GM21447 (cell line): ENCODE results near the gene SLCO2A1.
"Not testable (repeated sequence)": the region's sequence is repeated elsewhere in the genome, so short reads cannot be mapped to it uniquely, and the experiment has no call there.

ENCODE experiments used
- ATAC-seq: cut with Tn5 transposase; IDR thresholded peaks from one replicate; pipeline ENCODE4 v1.9.1; 2021; ENCODE audit not compliant: unreplicated experiment

Gene SLCO2A1

GRCh38 chr3:134029734-134030378 lies at the start of gene SLCO2A1:
Gene SLCO2A1 (minus strand): TSS chr3:134029925. CDS start chr3:134029802, 123 bp downstream.
- no peak for ATAC-seq

- no peak for ATAC-seq
These were observed 49.4 kb upstream of the SLCO2A1 start for GRCh38 chr3:134079111-134079547.

DNA sequence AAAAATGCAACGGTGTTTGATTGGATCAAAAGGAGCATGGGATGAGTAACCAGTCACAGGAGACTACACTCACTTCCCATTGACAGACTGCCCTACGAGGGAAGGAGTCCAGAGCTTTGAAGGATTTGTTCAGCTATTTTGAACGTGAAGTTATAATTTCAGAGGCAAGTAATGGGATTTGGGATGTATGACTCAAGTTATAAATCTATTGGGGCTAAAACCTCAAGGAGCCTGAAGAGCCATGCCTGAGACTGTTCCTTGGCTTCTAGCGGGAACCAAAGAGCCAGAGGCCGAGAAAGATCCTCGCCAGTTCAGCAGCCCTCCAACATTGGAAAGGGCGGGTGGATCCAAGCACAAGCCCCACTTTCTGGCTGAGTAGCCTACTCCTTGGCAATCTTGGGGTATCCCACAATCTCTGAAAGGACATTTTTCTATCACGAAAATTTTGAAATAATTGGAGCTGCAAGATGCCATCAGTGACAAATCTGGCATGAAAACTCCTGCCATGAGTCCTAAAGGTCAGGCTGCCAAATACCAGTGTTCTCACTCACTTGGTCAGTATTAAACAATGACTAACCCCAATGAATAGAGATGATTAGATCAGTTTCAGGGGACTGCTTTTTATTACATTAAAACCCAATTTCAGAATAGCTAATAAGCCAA lies 48.6 kb upstream of the SLCO2A1 start:
- no peak for ATAC-seq

DNA sequence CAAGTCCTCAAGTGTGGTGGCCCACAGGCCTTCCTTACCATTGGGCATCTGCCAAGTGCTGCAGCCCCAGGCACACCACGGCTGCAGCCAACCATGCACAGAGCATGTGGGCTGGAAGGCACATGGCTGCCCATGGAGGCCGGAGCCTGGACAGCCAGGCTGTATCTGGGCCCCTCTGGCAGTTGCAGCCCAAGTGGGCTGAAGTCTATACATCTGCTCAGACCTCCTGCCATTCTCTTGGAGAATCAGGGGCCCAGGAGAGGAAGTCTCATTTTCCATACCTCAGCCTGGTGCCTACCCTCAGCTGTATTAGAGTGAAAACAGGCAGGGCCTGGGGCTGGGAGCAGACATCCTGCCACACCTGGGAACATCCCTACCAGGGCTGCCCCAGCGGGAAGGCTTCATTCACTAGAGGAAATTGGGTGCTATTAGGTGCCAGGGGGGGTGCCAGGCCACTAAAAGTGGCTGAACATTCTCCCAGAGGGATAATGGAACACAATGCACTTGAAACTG lies 48.0 kb upstream of the SLCO2A1 start:
- no peak for ATAC-seq

DNA sequence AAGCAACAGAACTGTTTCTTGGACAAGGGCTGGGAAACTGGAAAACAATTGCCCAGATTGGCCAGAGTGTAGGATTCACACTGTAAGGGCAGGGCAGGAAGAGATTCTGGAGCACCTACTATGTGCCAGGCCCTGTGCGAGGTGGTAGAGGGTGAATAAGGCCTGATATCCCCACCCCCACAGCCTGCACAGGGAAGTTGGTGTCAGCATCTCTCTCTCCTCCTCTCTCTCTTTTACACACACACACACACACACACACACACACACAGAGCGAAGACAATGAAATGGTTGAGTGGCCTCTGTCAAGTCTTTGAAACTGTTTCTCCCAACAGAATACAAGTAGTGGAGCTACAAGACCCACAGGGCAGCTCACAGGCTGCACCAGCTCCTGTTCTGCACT lies 47.1 kb upstream of the SLCO2A1 start:
- ATAC-seq, result no peak

GRCh38 chr3:134075846-134076245 lies 46.1 kb upstream of the SLCO2A1 start:
- no peak for ATAC-seq

DNA sequence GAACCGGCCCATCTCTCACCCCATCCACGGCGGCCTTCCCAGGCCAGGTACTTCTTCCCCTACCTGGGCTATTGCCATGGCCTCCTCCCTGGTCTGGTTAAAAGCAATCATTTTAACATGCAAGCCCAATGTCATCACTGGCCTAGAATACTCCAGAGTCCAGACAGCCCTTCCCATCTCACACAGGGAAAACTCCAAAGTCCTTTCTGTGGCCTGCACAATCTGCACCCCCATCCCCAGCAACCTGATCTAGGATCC lies 45.8 kb upstream of the SLCO2A1 start:
- no peak for ATAC-seq

DNA sequence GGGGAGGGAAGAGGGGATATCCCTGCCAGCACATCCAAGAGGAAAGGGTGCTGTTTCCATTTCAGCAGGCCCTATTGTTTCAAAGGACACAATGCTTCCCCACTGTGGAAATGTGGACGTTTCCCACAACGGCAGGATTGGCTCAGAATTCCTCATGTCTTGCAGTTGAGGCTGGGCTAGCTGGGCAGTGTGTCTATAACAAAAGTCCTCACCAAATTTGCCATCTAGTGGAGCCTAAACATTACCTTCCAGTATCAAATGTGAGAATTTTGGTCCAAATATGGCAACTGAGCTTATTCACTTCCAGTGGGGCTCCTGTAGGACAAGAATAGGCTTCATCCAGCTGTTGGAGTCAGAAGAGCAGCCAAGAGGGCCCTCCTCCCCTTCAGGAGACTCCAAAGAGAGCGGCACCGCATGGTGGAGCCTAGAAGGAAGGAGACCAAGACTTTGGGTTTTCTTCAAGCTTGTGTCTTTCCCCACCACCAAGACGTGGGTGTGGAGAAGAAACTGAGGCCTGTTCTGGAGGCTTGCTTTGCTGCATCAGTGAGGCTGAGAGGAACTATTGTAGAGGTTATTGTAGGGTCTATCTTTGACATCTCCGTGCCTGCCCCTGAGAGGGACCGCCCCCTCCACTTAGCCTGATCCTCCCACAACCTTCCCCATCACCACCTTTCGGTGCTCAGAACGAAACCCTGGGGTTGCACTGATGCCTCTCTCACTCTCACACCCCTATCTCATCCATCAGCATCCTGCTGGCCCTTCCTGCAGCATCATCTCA lies 45.3 kb upstream of the SLCO2A1 start:
- ATAC-seq, result no peak

DNA sequence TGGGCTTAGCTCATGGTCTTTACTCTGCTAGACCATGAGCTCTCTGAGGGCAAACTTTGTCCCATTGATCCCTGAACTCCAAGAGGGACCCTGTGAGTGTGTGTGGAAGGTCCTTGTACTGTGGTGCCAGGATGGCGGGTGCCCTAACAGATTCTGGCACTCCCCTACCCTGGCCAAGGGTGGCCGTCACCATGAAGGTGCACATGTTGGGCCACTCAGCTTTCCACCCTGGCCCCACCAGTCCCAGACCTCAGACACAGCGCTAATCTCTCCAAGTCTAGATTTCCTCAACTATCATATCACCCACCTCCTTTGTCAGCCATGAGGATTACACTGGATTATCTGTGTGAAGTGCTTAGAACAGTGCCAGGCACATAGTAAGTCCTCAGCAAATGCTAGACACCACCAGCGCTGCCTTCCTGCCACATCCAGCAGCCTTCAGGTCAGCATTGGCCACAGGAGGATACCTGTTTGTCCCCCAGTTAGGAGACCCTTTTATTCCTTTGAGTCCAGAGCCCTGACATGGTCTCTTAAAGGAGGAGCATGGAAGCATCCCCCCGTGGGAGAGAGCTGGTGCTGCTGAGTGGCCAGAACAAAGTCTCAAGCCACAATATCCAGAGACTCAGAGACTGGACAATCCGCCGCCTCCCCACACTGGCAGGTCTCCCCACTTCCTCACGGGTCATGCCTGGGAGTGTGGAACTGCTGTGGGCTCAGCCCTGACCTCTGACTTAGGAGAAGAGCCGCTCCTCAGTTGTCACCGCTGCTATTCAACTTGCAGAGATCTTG lies 44.5 kb upstream of the SLCO2A1 start:
- no peak for ATAC-seq

GRCh38 chr3:134073583-134073945 lies 43.8 kb upstream of the SLCO2A1 start:
- no peak for ATAC-seq

GRCh38 chr3:134072881-134073582 lies 43.3 kb upstream of the SLCO2A1 start:
- ATAC-seq, result no peak

DNA sequence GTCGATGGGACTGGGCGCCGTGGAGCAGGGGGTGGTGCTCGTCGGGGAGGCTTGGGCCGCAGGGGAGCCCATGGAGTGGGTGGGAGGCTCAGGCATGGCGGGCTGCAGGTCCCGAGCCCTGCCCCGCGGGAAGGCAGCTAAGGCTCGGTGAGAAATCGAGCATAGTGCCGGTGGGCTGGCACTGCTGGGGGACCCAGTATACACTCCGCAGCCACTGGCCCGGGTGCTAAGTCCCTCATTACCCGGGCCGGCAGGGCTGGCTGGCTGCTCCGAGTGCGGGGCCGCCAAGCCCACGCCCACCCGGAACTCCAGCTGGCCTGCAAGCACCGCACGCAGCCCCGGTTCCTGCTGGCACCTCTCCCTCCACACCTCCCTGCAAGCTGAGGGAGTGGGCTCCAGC lies 40.6 kb upstream of the SLCO2A1 start:
- not testable (repeated sequence) for ATAC-seq

DNA sequence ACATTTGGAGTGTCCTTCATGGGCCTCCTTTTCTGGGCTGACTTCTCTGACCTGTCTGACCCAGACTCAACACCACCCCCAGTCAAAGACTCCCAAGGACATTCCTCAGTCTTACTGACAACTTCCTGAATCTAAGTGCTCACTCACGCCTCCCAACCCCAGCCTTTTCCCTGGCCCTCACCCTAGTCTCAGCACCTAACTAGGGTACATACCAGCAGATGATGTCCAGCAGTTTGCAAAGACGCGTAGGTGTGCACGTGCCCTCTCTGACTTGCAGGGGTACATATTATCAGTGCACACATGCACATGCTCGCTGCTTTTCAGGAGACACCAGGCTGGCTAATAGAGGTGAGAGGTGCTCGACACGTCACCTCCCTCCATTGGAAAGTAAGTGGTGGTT lies 38.7 kb upstream of the SLCO2A1 start:
- no peak for ATAC-seq

DNA sequence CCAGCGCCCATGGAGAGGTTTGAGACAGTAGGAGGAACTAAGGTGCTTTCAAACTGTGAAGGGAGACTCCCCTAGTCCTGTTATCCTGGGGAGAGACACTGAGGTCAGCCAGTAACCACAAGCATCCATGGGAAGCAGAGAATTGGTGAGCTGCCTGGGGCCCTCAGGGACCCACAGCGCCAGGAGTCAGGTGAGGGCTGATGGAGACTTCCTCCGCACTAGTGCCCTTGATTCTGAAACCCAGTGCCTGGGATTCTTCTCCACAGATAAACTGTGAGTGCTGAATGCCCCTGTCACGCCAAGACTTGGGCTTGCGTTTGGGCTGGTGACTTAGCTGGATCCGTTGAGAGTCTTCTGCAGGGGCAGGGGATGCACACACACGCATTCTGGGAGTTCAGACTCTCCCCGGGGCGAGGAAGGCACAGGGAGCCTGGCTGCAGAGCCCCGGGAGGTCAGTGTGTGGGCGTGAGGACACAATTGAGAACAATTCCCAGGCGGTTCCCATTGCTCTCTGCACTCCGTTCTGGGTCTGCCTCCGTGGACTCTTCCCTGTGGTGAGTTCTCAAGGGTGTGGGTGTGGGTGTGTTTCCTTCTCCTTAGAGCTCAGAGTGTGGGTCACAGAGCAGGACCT lies 37.9 kb upstream of the SLCO2A1 start:
- ATAC-seq, result no peak

- ATAC-seq, result no peak
These were observed 37.2 kb upstream of the SLCO2A1 start for GRCh38 chr3:134066651-134067530.

GRCh38 chr3:134066158-134066541 lies 36.4 kb upstream of the SLCO2A1 start:
- ATAC-seq, result no peak

DNA sequence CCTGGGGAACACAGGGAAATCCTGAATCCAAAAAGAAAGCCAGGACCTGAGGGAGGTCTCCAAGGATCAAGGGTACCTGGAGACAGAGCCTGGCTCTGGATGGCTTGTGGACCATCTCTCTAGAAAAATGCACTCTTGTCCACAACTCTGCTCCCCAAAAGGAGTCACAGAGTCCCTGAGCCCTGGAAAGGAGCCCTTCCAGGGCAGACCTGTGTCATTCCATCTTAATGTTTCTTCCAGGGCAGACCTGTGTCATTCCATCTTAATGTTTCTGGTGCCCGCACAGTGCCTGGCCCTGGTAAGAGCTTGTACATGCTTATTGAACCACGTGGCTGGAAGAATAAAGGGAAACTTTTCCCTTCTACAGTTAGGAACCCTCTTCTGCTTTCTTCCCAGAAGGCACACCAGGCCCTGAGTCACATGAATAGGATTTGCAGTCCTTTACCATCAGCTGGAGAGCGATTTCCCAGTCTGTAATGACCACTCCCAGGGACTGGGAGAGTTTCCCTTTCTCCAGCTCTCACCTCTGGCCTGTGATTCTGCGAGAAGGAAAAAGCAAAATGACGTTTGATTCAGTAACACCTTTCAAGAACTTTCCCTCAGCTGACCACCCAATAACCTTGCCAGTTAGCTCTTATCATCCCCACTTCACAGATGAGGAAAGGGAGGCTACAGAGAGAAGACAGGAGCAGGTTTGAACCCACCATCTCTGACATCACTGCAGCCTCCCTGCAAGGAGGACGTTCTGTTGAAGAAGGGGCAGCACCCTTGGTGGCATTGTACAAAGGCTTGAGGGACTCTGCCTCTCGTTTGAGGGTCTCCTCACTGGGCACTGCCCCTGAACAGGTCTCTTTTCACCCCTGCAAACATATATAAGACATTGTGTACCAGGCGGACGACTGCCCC lies 35.8 kb upstream of the SLCO2A1 start:
- ATAC-seq, result no peak

DNA sequence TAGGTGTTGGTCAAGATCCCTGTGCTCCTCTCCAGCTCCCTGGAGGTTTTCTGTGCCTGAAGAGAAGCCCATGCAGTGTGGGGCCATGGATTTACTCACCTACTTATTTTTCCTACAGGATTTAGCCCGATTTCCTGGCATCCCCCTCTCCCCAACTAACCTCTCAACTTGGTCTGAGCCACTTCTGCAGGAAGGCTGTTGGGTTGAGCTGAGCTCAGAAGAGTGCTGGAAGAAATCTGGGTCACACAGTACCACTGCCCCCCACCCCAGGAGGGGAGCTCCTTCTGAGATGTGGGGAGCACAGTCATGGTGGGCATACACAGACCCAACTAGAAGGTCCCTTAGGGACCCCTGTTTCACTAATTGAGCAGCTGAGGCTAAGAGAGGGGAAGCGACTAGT lies 34.4 kb upstream of the SLCO2A1 start:
- no peak for ATAC-seq
